GF-D8 (cell line): ENCODE measurements around the gene ZNF57.
"Not testable (repeated sequence)": the region's sequence is repeated elsewhere in the genome, so short reads cannot be mapped to it uniquely, and the experiment has no call there.

Source experiments
- DNase-seq: peaks from one replicate; lab custom pipeline; 2025; lab: John Stamatoyannopoulos, UW

Gene ZNF57

DNA sequence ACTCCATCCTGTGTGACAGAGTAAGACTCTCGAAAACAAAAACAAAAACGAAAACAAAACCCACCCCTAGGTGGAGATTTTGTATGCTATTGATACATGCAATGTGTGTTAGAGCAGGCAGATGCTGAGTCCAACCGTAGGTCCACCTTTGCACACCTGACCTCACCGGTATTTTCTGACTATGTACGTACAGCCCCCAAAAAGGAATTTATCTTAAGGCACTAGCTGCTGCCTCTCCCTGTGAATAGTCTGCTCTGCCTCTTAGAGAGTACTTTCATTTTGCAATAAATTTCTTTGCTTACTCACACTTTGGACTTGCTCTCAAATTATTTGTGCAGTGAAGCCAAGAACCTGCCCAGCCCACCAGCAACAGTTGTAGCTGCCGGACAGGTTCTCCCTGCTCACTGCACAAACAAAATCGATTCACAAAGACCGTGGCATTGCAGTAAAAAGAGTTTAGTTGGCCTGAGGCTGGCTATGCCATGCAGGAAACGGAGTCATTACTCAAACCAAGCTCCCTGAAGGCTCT lies 52.3 kb downstream of the ZNF57 start:
- DNase-seq = no peak

DNA sequence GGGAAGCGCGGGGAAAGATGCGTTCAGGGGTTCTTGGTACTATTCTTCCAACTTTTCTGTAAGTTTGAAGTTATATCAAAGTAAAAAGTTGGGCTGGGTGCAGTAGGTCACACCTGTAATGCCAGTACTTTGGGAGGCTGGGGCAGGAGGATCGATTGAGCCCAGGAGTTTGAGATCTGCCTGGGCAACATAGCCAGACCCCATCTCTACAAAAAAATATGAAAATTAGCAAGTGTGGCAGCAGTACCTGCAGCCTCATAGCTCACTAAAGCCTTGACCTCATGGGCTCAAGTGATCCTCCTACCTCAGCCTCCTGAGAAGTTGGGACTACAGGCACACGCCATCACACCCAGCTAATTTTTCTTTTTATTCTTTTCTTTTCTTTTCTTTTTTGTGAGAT lies 56.4 kb downstream of the ZNF57 start:
- DNase-seq = no peak

GRCh38 chr19:2960120-2960519 lies 59.4 kb downstream of the ZNF57 start:
- DNase-seq = no peak

- DNase-seq = no peak
These were observed 61.4 kb downstream of the ZNF57 start for GRCh38 chr19:2962018-2962670.

GRCh38 chr19:2963122-2963521 lies 62.4 kb downstream of the ZNF57 start:
- DNase-seq = no peak

DNA sequence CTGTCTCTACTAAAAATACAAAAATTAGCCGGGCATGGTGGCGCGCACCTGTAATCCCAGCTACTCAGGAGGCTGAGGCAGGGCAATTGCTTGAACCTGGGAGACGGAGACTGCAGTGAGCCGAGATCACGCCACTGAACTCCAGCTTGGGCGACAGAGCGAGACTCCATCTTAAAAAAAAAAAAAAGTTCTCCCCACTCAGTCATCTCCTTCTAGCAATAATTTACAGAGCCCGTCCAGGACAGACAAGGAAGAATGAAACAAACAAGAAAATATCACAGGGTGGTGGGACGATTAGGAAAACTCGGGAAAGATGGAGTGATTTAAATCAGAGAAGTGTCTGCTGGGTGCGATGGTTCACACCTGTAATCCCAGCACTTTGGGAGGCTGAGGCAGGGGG lies 62.9 kb downstream of the ZNF57 start:
- not testable (repeated sequence) for DNase-seq

DNA sequence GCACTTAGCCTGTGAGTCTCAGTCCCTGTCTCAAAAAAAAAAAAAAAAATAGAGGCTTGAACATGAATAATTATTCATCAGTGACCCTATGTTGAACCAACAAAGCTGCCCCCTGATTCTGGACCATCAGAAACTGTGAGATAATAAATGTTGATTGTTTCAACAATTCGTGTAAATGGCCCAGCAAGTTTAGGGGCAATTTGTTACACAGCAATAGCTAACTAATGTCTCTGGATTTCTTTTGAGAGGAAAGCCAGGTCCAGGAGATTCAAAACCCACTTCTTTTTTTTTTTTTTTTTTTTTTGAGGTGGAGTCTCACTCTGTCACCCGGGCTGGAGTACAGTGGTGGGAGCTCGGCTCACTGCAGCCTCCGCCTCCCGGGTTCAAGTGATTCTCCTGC lies 64.1 kb downstream of the ZNF57 start:
- DNase-seq = no peak

DNA sequence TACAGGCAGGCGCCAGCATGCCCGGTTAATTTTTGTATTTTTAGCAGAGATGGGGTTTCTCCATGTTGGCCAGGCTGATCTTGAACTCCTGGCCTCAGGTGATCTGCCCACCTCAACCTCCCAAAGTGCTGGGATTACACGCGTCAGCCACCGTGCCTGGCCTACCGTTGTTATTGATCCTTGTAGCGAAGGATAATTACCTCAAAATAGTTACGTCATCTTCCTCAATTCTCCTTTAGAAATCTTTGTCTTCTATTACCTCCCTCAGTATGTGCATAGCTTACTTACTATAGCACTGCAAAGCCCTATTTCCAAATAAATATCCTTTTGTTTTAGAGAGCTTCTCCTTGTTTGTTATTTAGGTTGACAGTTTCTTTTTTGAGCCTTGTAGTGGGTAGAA lies 67.2 kb downstream of the ZNF57 start:
- DNase-seq = no peak
